Measurements from ENCODE around the gene RLIM.

GRCh38 chrX:74602142-74602541 lies 12.3 kb downstream of the RLIM start:
- TF ChIP-seq, protein P1, sequence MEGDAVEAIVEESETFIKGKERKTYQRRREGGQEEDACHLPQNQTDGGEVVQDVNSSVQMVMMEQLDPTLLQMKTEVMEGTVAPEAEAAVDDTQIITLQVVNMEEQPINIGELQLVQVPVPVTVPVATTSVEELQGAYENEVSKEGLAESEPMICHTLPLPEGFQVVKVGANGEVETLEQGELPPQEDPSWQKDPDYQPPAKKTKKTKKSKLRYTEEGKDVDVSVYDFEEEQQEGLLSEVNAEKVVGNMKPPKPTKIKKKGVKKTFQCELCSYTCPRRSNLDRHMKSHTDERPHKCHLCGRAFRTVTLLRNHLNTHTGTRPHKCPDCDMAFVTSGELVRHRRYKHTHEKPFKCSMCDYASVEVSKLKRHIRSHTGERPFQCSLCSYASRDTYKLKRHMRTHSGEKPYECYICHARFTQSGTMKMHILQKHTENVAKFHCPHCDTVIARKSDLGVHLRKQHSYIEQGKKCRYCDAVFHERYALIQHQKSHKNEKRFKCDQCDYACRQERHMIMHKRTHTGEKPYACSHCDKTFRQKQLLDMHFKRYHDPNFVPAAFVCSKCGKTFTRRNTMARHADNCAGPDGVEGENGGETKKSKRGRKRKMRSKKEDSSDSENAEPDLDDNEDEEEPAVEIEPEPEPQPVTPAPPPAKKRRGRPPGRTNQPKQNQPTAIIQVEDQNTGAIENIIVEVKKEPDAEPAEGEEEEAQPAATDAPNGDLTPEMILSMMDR (IDR thresholded peaks at IDR 0.05): no peak
- no peak for TF ChIP-seq EP300 (IDR thresholded peaks at IDR 0.05; ENCODE audit: borderline replicate concordance in 1 of 2, low read depth in 1 of 2, low read length in 1 of 2)
- TF ChIP-seq JUND (IDR thresholded peaks at IDR 0.05): no peak
- no peak for TF ChIP-seq ELF1 (IDR thresholded peaks at IDR 0.05)
- TF ChIP-seq, protein P2, sequence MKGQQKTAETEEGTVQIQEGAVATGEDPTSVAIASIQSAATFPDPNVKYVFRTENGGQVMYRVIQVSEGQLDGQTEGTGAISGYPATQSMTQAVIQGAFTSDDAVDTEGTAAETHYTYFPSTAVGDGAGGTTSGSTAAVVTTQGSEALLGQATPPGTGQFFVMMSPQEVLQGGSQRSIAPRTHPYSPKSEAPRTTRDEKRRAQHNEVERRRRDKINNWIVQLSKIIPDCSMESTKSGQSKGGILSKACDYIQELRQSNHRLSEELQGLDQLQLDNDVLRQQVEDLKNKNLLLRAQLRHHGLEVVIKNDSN (IDR thresholded peaks at IDR 0.05; ENCODE audit: borderline replicate concordance, low read depth): no peak
- no peak for TF ChIP-seq FOXM1 (IDR thresholded peaks at IDR 0.05; ENCODE audit: low read depth)
- no peak for TF ChIP-seq GATA2 (CRISPR knock-in tag; IDR thresholded peaks at IDR 0.05)
- no peak for TF ChIP-seq TAF1 (IDR thresholded peaks at IDR 0.05; ENCODE audit: borderline replicate concordance, low read depth, low read length)
- TF ChIP-seq NFIC (IDR thresholded peaks at IDR 0.05; ENCODE audit: borderline replicate concordance): no peak
- no peak for TF ChIP-seq SMC3 (IDR thresholded peaks at IDR 0.05; ENCODE audit: low read depth, low read length)
- TF ChIP-seq MAX (IDR thresholded peaks at IDR 0.05; ENCODE audit: low read depth): no peak

Measured in SK-N-SH (cell line).